IPS-18c (cell line): Measurements from ENCODE around the gene CREG2.
"Not testable (repeated sequence)": the region's sequence is repeated elsewhere in the genome, so short reads cannot be mapped to it uniquely, and the experiment has no call there.

Experiments used
- H3K4me3 ChIP-seq: 2 replicates; pipeline ENCODE4 v1.7.0; 2013; ENCODE audit warnings: low read depth, mild to moderate bottlenecking, low read length, moderate library complexity; ENCODE audit not compliant: insufficient read depth
- H3K9me3 ChIP-seq: one replicate; pipeline ENCODE4 v1.6.1; 2013; ENCODE audit warnings: mild to moderate bottlenecking, low read length, moderate library complexity; ENCODE audit not compliant: control insufficient read depth, insufficient read depth

CREG2 gene

DNA sequence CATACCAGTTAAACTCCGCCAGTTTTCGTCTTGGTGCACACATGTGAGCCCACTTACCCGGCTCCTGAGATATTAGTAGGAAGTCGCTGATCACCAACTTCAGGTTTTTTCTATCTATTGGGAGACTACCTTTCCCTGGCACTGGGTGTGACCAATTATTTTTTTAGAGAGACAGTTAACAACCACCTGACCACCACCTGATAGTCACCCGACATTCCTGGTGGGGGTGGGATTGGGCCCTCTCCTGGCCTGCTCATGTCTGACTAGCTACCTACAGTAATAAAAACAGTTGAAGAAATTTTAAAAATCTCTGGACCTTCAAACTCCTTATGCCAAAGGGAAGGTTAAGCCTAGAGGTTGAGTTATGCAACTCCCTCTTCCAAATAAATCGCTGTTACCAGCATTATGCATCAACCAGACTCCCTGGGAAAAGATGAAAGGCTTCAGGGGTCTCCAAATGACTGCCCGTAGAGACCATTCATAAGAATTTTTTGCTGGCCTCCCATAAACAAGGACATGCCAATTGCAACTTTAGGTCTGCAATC lies 27.8 kb downstream of the CREG2 start:
- H3K9me3 ChIP-seq = no peaks in the 10 kb centered on the region
- H3K4me3 ChIP-seq = no peak overlapping the region

DNA sequence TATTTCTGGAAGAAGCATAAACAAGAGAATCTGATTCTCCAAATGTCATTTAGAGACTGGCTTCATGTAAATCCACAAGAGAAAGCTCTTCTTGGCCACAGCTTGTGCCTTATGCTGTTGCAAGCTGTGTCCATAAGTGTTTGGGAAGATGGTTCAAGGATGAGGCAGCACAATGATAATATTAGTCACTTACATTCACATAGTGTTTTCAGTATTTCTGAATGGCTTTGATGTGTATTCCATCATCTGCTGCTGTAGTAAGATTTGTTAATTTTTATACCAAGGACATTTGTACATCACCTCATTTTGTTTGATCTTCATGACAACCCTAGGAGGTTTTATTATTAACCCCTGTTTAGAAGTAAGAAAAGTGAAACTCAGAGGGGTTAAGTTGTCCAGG lies 29.9 kb downstream of the CREG2 start:
- H3K9me3 ChIP-seq = no peaks in the 10 kb centered on the region
- no peak overlapping the region for H3K4me3 ChIP-seq

DNA sequence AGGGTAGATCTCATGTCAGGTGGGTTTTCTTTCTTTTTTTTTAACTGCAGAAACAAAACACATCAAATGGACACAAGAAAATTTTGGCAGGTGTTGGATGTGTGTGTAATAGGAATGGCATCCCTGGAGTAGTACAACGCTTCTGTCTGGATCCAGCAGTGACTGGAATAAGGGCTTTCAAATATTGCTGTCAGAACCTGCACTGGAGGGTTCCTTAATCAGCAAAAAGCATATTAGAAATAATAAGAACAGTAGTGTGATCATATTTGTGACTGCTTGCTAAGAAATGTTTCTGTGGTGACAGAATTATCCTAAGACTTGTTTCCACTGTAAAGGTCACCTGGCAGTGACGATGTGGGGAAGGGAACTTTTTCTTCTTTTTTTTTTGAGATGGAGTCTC lies 30.8 kb downstream of the CREG2 start:
- Histone ChIP-seq H3K4me3 (no peak overlapping the region), H3K9me3 (no peaks in the 10 kb centered on the region)

DNA sequence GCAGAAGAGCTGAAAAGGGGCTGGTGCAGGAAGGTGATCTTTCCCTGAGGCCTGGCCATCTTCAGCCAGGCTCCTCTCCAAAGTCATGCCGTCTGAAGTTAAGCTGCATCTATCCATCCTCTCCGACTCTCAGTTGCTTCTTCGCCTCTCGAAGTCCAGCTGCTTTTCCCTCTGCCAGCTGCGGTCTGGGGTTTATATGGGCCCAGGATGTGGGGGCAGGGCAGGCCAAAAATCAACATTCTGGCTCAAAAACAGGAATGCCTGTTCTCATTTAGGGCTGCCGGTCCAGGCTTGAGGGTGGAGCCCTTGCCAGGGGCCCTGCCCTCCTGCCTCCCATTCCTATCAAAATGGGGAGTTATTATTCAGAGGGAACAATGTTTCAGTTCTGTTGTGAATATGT lies 31.2 kb downstream of the CREG2 start:
- no peak overlapping the region for H3K4me3 ChIP-seq

DNA sequence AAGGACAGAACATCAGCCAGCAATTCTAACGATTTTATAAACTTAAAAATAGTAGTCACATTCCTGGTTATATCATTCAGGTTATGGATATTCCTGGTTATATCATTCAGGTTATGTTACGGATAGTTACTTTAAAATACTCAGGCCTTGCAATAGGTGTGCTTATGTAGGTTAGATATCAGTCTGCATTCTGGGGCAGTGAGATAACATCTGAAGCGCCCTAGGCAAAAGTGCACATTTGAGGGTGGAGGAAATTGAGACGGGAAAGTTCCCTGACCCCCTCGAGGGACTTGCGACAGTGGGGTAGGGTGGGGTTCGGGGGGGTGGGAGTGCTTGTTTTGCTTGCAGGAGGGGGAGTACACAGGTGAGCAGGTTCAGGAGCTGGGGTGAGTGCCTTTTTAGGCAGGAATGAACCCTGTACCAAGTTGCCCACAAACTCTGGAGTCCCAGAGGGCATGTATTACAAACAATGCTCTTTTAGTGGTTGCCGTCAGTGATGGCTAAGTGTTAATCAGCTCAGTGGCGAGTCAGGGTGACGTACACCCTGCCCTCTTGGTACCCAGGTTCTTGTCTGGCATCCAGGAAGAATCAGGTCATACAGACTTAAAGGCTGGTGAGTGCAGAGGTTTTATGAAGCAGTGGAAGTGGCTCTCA lies 31.8 kb downstream of the CREG2 start:
- Histone ChIP-seq H3K9me3 (no peaks in the 10 kb centered on the region), H3K4me3 (no peak overlapping the region)

More for the DNA sequence above, 31.2 kb downstream of the CREG2 start:
- H3K9me3 ChIP-seq = no peaks in the 10 kb centered on the region

DNA sequence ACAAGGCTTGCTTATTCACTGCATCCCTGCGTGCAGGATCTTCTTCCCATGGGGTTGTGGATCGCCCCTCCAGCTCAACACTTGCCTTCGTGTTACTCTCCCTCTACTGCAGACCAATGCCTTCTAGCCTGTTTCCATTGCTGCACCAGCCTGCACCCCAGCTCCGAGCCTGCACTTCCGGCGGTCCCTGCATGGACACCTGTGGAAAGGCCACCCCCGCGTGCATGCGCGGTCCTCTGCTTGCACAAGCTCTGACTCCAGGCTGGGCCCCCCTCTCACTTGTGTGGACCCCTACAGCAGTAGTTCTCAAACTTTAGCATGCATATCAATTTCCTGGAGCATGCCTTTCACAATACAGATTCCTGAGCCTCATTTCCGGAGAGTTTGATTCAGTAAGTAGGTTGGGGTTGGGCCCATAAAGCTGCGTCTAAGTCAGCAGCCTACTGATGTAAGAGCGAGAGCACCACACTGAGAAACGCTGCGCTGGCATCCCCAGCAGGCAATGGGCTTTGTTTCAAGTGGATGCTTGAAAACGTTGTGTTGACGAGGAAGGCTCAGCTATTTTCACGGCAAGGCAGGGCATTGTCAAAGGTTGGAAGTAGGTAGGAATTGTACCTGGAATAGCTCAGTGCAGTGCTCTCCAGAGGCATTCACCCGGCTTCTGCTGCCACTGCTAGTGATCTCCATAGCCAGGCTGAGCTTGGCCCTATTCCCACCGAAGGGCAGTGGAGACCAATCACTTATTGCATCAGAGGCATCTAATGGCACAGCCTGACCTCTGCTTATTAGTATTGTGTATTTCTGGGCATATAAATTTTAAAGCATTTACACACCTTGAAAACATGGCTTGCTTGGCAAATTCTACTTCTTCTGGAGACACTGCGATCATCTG lies 32.6 kb downstream of the CREG2 start:
- Histone ChIP-seq H3K4me3 (no peak overlapping the region), H3K9me3 (no peaks in the 10 kb centered on the region)

DNA sequence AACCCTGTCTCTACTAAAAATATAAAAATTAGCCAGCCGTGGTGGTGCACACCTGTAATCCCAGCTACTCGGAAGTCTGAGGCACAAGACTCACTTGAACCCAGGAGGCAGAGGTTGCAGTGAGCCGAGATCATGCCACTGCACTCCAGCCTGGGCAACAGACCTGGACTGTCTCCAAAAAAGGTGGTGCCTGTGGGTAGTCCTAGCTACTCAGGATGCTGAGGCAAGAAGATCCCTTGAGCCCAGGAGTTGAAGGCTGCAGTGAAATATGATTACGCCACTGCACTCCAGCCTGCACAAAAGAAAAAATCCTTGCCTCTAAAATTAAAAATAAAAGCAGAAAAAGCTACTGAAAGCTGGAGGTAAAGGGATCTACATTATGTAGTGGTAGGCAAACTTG lies 34.7 kb downstream of the CREG2 start:
- not testable (repeated sequence) for H3K4me3 ChIP-seq, H3K9me3 ChIP-seq

DNA sequence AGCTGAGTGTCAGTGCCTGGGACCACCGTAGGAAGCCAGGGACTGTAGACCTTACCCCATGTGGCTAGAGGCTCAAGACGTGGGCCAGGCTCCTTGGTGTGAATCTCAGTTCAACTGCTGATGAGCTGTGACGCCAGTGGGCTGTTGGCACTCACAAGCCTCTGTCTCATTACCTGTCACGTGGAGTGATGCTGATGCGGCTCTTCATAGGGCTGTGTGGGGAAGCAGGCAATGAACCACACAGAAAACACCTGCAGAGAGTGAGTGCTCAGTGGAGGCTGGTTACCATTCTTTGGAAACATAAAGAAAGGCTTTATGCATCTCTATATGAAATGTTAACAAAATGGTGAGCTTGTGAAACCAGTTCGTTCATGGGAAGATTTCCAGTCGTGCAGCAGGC lies 36.1 kb downstream of the CREG2 start:
- no peaks in the 10 kb centered on the region for H3K9me3 ChIP-seq

DNA sequence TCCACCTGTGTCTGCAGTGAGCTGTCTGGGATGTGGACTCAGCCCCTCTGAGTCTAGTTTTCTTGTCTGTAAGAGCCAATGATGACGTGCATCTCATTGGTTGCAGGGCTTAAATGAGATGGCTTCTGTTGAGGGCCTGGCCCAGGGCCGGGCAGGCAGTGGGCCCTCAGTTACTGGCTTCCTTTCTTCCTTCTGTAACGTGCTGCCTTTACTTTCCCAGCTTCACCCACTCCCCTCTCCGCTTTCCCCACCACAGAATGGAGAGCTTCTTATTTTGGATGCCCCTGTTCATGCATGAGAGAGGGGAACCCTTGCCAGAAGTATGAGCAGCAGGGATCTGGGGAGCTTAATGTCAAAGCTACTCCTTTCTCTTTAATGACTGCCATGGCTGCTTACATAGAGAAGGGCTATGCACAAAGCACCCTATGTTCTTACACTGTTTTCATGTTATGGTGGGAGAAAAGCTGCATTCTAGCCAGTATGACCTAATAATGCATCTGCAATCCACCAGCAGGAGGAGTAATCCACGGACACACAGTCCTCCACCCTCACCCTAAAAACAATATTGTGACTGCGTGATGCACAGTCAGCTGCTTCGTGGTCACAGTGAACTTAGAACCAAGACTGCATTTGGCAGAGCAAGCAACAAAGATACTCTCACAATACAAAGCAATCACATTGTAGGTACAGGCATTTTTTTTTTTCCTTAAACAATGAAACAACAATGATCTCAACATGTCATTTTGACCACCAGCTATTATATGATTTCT lies 37.2 kb downstream of the CREG2 start:
- Histone ChIP-seq H3K9me3 (no peaks in the 10 kb centered on the region), H3K4me3 (no peak overlapping the region)

More for the DNA sequence above, 36.1 kb downstream of the CREG2 start:
- H3K4me3 ChIP-seq = no peak overlapping the region

DNA sequence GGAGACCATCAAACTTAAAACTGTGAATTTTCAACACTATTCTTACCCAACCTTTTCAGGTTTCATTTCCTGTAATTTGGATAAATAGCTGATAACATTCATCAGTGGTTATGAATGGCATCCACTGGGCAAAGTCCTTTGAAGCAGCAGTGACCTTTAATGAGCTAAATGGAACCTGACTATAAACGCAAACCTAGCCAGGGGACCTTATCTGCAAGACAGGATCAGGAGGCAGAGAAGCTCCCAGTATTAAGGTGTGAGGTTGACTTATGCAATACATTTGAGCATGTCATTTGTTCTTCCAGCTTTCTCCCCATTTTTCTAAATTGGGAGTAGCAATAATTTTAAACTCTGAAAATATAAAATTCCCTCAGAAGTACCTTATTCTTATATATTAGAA lies 38.4 kb downstream of the CREG2 start:
- no peak overlapping the region for H3K4me3 ChIP-seq
- no peaks in the 10 kb centered on the region for H3K9me3 ChIP-seq

DNA sequence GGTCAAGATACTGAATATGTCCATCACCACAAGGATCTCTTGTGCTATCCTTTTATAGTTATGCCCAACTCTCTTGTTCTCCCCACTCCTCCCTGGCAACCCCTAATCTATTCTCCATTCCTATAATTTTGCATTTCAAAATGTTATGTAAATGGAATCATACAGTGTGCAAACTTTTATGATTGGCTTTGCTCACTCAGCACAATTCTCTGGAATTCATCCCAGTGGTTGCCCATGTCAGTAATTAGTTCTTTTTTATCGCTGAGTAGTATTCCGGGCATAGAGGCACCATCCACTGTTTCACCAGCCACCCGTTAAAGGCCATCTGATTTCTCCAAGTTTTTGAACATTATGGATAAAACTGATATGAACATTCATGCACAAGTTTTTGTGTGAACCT lies 40.4 kb downstream of the CREG2 start:
- Histone ChIP-seq H3K4me3 (no peak overlapping the region), H3K9me3 (no peaks in the 10 kb centered on the region)

DNA sequence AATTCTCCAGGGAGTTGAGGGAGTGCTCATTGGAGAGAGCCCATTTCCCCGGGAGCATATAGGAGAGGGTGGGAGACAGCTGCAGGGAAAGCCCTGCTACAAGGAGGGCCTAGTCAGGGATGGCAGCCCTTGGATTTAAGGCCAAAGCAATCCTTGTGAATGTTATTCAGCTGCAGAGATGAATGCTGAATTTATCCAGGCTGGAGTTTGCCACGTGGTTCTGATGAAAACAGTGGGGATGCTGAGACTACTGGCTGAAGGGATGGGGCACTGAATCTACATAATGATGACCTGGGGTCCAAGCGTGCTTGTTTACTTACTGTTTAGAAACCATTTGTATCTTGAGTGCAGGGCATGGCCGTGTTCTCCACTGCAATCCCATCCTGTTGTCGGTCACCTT lies 43.2 kb downstream of the CREG2 start:
- H3K4me3 ChIP-seq = no peak overlapping the region
- no peaks in the 10 kb centered on the region for H3K9me3 ChIP-seq

DNA sequence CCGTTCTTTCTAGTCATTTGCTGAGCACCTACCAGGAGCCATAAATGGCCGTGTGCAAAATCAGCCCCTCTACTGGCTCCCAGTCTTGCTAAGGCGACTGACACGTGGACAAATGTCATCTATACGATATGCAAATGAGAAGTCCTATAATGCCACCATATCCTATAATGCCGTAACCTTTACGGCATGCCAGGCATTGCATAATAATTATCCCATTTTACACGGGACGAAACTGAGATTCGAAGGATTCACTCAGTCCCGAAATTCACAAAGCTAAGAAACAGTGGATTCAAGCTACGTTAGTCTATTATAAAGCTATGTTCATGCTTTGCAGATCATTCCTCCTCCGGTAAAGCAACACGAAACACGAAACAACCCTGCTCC lies 44.7 kb downstream of the CREG2 start:
- Histone ChIP-seq H3K4me3 (no peak overlapping the region), H3K9me3 (no peaks in the 10 kb centered on the region)

DNA sequence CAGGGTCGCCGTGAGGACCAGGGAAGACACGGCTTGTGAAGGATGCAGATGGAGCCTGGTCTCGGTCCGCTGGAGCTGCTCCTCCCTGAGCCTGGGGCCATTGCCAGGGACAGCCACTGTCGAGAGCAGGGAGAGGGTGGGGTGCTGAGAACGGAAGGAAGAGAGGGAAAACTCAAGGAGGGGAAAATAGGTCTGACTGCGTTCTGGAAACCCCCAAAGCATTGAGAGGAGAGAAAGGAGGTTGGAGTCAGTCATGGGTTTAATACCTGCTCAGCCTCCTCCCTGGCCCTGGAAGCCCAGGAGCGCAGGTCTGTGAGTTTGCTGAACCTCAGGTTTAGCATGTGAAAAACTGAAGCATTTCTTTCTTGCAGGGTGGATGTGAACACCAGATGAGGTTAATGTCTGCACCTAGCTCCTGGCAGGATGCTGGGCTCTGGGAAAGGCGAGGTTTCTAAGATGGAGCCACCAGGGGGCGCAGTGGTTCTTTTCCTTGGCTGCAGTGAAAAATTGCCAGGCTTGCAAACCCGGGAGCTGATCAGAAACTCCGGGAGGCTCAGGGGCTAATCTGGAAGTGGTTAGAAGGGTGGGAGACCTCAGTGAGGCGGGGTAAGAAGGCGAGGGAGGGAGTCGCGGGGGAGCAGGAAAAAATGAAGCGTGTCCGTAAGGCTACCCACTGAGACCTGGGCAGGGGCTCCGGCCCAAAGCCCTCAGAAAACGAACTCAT lies 45.2 kb downstream of the CREG2 start:
- H3K4me3 ChIP-seq = no peak overlapping the region

DNA sequence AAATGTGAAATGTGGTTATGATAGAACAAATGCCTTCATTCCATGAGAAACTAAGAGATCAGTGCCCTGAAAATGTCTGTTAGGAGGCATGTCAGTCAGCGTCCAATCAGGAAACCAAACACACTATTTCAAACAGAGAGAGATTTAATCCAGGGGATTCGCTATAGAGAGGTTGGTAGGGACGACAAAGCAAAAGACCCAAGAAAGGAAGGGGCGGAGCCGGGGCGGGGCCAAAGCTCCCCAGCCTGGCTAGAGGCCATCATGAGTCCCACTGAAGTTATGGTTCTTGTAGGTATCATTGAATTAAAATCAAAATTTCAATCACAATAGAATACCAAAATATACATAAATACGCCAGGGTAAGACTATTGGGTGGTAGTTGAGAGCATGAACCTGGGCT lies 45.9 kb downstream of the CREG2 start:
- H3K9me3 ChIP-seq = no peaks in the 10 kb centered on the region
- H3K4me3 ChIP-seq = no peak overlapping the region

More for the DNA sequence above, 45.2 kb downstream of the CREG2 start:
- no peaks in the 10 kb centered on the region for H3K9me3 ChIP-seq

DNA sequence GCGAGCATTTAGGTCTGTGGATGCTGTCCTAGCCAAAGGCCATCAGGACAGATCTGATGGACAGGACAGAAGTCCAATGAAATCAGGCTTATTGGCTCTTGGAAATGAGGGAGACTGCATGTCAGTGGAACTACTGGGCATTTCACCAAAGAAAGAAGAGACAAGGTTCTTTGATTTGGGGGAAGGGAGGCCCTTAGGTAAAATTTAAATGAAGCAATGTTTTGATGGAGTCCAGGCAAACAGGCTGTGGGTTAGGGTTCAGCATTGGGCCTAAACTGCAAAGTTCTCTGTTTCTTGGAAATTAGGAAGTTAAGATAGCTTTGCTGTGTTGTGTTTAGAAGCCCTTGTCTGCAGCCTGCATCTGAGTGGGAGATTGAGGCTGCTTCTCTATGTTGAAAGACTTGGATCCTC lies 47.2 kb downstream of the CREG2 start:
- Histone ChIP-seq H3K9me3 (no peaks in the 10 kb centered on the region), H3K4me3 (no peak overlapping the region)

DNA sequence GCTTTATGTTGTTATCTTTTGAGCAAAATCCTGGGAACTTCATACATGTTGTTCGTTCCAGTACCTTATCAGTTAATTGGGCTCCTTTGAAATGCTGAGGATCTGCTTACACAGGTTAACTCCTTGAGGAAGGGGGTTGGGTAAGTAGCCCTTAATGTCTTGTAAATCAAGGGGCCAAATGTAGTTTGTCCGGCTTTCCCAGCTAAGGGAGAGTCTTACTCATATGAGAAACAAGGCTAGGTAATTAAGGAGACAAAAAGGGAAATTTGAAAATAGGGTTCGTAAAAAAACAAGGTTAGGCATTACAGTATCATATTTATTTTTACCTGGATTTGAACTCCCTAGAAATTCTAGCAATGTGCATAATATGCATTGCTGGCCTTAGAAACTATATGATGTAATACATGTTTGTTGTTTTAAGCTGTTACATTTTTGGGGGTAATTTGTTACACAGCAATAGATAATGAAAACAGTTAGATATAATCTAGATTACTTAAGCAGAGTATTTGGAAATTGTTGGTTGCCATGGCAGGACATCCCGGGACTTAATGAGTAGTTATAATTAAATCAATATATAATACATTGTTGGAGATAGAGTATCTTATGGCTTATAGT lies 47.9 kb downstream of the CREG2 start:
- H3K9me3 ChIP-seq = no peaks in the 10 kb centered on the region
- no peak overlapping the region for H3K4me3 ChIP-seq
